K562 (cell line): ENCODE data around the gene TRNT1. TPM values are rescaled to one million over a fixed set of nuclear protein-coding genes. Genes with fewer than 3 reads are reported as not detected.

Experiments used
- ATAC-seq: fragments of 200-7000 bp; cut with Tn5 transposase; 3 replicates; pipeline ENCODE4 v1.9.1; 2020; ENCODE audit warnings: moderate library complexity
- BruUV-seq: library from RNA; stranded (reverse); fragments of 400-500 nt; replicated peaks from 2 replicates; lab custom pipeline; 2021; lab: Mats Ljungman, UMichigan
- CTCF ChIA-PET: fragments of 300-600 bp; formaldehyde crosslinking; extraction: SDS; loops from one replicate; lab custom pipeline; 2021; ENCODE audit warnings: low intra/inter-chr PET ratio; lab: Yijun Ruan, JAX
- POLR2A ChIA-PET: fragments of 300-600, 350-650 bp; sonication (Branson Sonifier 250); formaldehyde crosslinking; extraction: SDS; loops from one replicate; lab custom pipeline; 2021; ENCODE audit warnings: antibody characterized with exemption, inconsistent platforms; lab: Yijun Ruan, JAX
- DNase-seq, 4 experiments: peaks; one replicate each; pipeline versions ENCODE4 v3.0.0 to v3.0.0-alpha.2; 2011 to 2018; ENCODE audit warnings: low spot score in 3 of 4, mixed read lengths in 3 of 4; ENCODE audit errors: extremely low read depth in 1 of 4
- FAIRE-seq: peaks from 2 replicates; lab custom pipeline; 2011; peaks lifted over from hg19 to GRCh38; lab: Jason Lieb, UNC
- H2AFZ ChIP-seq: 2 replicates; pipeline ENCODE4 v1.6.0; 2011; ENCODE audit warnings: low read depth, low read length, control low read depth, inconsistent platforms
- H3K27ac ChIP-seq: fragments of 200-600 bp; 3 replicates; pipeline ENCODE4 v1.8.0; 2011; ENCODE audit warnings: low read depth, mild to moderate bottlenecking, control low read depth, inconsistent platforms, low read length, moderate library complexity, mixed read lengths; ENCODE audit errors: extremely low read depth
- H3K27me3 ChIP-seq, 2 experiments: fragments of 300-600 bp in 1 of 2; 2 replicates in 1 of 2; 3 replicates in 1 of 2; pipeline versions ENCODE4 v1.6.0 to v1.8.0; 2011; ENCODE audit warnings: inconsistent platforms in 2 of 2, low read length in 2 of 2, mild to moderate bottlenecking in 1 of 2, mixed read lengths in 1 of 2, moderate library complexity in 1 of 2; ENCODE audit not compliant: control insufficient read depth in 2 of 2, insufficient read depth in 2 of 2
- H3K36me3 ChIP-seq: fragments of 300-600 bp; 3 replicates; pipeline ENCODE4 v1.8.0; 2011; ENCODE audit warnings: mild to moderate bottlenecking, low read length, inconsistent platforms; ENCODE audit not compliant: control insufficient read depth, insufficient read depth
- H3K4me1 ChIP-seq, 2 experiments: fragments of 200-600 bp in 1 of 2; replicated peaks in 1 of 2; 2 replicates in 1 of 2; 3 replicates in 1 of 2; pipeline versions ENCODE4 v1.5.1 to v1.8.0; 2011; ENCODE audit warnings: inconsistent platforms in 2 of 2, low read length in 2 of 2, mild to moderate bottlenecking in 1 of 2, mixed read lengths in 1 of 2, moderate library complexity in 1 of 2; ENCODE audit not compliant: control insufficient read depth in 2 of 2, insufficient read depth in 2 of 2
- H3K4me2 ChIP-seq: 2 replicates; pipeline ENCODE4 v1.6.1; 2011; ENCODE audit warnings: low read length, control low read depth, inconsistent platforms, mixed read lengths; ENCODE audit not compliant: insufficient read depth
- H3K4me3 ChIP-seq: fragments of 200-600 bp; sonication (generic), shearing (Covaris generic); 2 replicates; pipeline ENCODE4 v1.5.1; 2016; ENCODE audit warnings: control low read depth, inconsistent platforms
- H3K79me2 ChIP-seq: fragments of 200-600 bp; 3 replicates; pipeline ENCODE4 v1.8.0; 2011; ENCODE audit warnings: low read length, inconsistent platforms; ENCODE audit not compliant: control insufficient read depth, insufficient read depth
- H3K9ac ChIP-seq, 2 experiments: 2 replicates each; pipeline versions ENCODE4 v1.6.0 to v1.6.1; 2011; ENCODE audit warnings: low read depth in 2 of 2, low read length in 2 of 2, control low read depth in 1 of 2, inconsistent platforms in 1 of 2, mild to moderate bottlenecking in 1 of 2, mixed read lengths in 1 of 2; ENCODE audit not compliant: insufficient read depth in 1 of 2
- H3K9me1 ChIP-seq: one replicate; pipeline ENCODE4 v1.6.0; 2011; ENCODE audit warnings: inconsistent platforms, mild to moderate bottlenecking, low read length, moderate library complexity; ENCODE audit not compliant: control insufficient read depth, insufficient read depth
- H3K9me3 ChIP-seq: replicated peaks from 2 replicates; pipeline ENCODE4 v1.5.1; 2011; ENCODE audit warnings: low read depth, low read length, inconsistent platforms; ENCODE audit not compliant: control insufficient read depth, insufficient read depth
- H4K20me1 ChIP-seq: replicated peaks from 2 replicates; pipeline ENCODE4 v1.6.1; 2011; ENCODE audit warnings: low read length, inconsistent platforms, mixed read lengths; ENCODE audit not compliant: control insufficient read depth, insufficient read depth
- CREBBP ChIP-seq: IDR thresholded peaks from one replicate; pipeline ENCODE4 v1.6.1; 2012; ENCODE audit warnings: low read depth, mild to moderate bottlenecking, control low read depth, inconsistent platforms, low read length
- CREM ChIP-seq: IDR thresholded peaks from 2 replicates; pipeline ENCODE4 v1.6.1; 2014; ENCODE audit warnings: antibody characterized with exemption, low read depth
- EGR1 ChIP-seq: fragments of 450-650 bp; conservative IDR thresholded peaks from 2 replicates; pipeline ENCODE4 v1.6.1; 2017; ENCODE audit warnings: mild to moderate bottlenecking
- HMGXB4 ChIP-seq: sonication (generic); formaldehyde crosslinking; IDR thresholded peaks from 2 replicates; pipeline ENCODE4 v1.8.1; 2023; ENCODE audit warnings: mild to moderate bottlenecking, missing genetic modification reagents
- ILF3 ChIP-seq: fragments of 450-650 bp; IDR thresholded peaks from 2 replicates; pipeline ENCODE4 v1.6.1; 2018; ENCODE audit warnings: antibody characterized with exemption, mild to moderate bottlenecking, moderate library complexity, borderline replicate concordance
- PTRF ChIP-seq: fragments of 450-650 bp; IDR thresholded peaks from 2 replicates; pipeline ENCODE4 v1.6.1; 2016; ENCODE audit warnings: mild to moderate bottlenecking, missing genetic modification characterization, missing compliant biosample characterization
- SP2 ChIP-seq: IDR thresholded peaks from 2 replicates; pipeline ENCODE4 v1.6.1; 2011; ENCODE audit warnings: mild to moderate bottlenecking, low read depth, low read length, moderate library complexity; ENCODE audit not compliant: poor library complexity, severe bottlenecking; ENCODE audit errors: extremely low read depth
- TEAD4 ChIP-seq, 2 experiments: sonication (generic) in 1 of 2; formaldehyde crosslinking in 1 of 2; IDR thresholded peaks; 2 replicates each; pipeline versions ENCODE4 v1.6.1 to v1.8.0; 2012 to 2022; ENCODE audit warnings: borderline replicate concordance in 1 of 2, inconsistent platforms in 1 of 2, low read length in 1 of 2, mild to moderate bottlenecking in 1 of 2, missing genetic modification reagents in 1 of 2
- ZKSCAN8 ChIP-seq: fragments of 200-800 bp; sonication (Bioruptor generic); IDR thresholded peaks from 2 replicates; pipeline ENCODE4 v1.6.1; 2016; ENCODE audit warnings: missing genetic modification characterization, missing compliant biosample characterization
- ZNF347 ChIP-seq: fragments of 450-650 bp; formaldehyde crosslinking; IDR thresholded peaks from 2 replicates; pipeline ENCODE4 v1.4.0; 2020; ENCODE audit warnings: low read depth, mild to moderate bottlenecking, moderate library complexity
- ZNF561 ChIP-seq: fragments of 450-650 bp; formaldehyde crosslinking; conservative IDR thresholded peaks from 2 replicates; pipeline ENCODE4 v1.4.0; 2020; ENCODE audit warnings: mild to moderate bottlenecking, moderate library complexity
- ZNF584 ChIP-seq: fragments of 200-800 bp; sonication (Bioruptor generic); IDR thresholded peaks from 2 replicates; pipeline ENCODE4 v1.6.1; 2016; ENCODE audit warnings: low read depth, mild to moderate bottlenecking, missing genetic modification characterization, missing compliant biosample characterization
- ZNF785 ChIP-seq: fragments of 250-450 bp; sonication (Bioruptor Pico); IDR thresholded peaks from 2 replicates; pipeline ENCODE4 v1.4.0; 2020; ENCODE audit warnings: mild to moderate bottlenecking
- WGBS: fragments of 100-300 bp; shearing (Covaris generic); methylation state at CpG from one replicate; pipeline ENCODE4 v1.1.6; 2016; ENCODE audit warnings: low coverage, mixed read lengths; ENCODE audit not compliant: insufficient coverage; ENCODE audit errors: missing lambda C conversion rate; 5-methylcytosine and 5-hydroxymethylcytosine counted together
- in situ Hi-C: fragments of 300-500 bp; cut with MboI; formaldehyde crosslinking; loops from 4 replicates; pipeline ENCODE4 v1.15.0; 2018; ENCODE audit warnings: inconsistent platforms, mixed read lengths
- intact Hi-C: fragments of 100-400 bp; cut with micrococcal nuclease; formaldehyde crosslinking; loops from 2 replicates; pipeline ENCODE4 v1.14.2; 2022
- polyA plus RNA-seq, 8 experiments: library from polyadenylated mRNA; depleted of rRNA in 4 of 8; stranded (reverse) in 5 of 8; unstranded in 3 of 8; fragments of >200 nt; fragmentation: Nextera tagmentation in 2 of 8; fragmentation: Illumina TruSeq in 1 of 8; extraction: Ambion mirVana in 2 of 8; extraction: Trizol in 1 of 8; gene quantifications; 2 replicates each; pipeline versions ENCODE4 v1.2.1 to v1.2.3, GENCODE V29; 2011 to 2014; ENCODE audit warnings: inconsistent platforms in 1 of 8, missing spikeins in 1 of 8
- total RNA-seq, 7 experiments: library from RNA; depleted of rRNA in 6 of 7; stranded (reverse); fragments of >200 nt in 6 of 7; fragmentation: Illumina TruSeq in 2 of 7; extraction: Trizol in 2 of 7; gene quantifications; 2 replicates each; pipeline versions ENCODE4 v1.2.1 to v1.2.3, GENCODE V29; 2011 to 2021; ENCODE audit warnings: low replicate concordance in 1 of 7
- TF ChIP-seq, protein P1 (sequence below): fragments of 250-450 bp; sonication (Bioruptor Pico); IDR thresholded peaks from 2 replicates; pipeline ENCODE4 v1.5.0; 2021; ENCODE audit warnings: mild to moderate bottlenecking, borderline replicate concordance
- TF ChIP-seq, protein P2 (sequence below): sonication (generic); formaldehyde crosslinking; IDR thresholded peaks from 2 replicates; pipeline ENCODE4 v1.8.0; 2023; ENCODE audit warnings: mild to moderate bottlenecking, missing genetic modification reagents

Gene TRNT1
- total and polyA plus RNA-seq, 9 of the 15 experiments (the other 6 are each of a cell fraction or from before 2014, with no cell fraction given) = 38.1 to 58.2 (median 47.4) TPM

DNA sequence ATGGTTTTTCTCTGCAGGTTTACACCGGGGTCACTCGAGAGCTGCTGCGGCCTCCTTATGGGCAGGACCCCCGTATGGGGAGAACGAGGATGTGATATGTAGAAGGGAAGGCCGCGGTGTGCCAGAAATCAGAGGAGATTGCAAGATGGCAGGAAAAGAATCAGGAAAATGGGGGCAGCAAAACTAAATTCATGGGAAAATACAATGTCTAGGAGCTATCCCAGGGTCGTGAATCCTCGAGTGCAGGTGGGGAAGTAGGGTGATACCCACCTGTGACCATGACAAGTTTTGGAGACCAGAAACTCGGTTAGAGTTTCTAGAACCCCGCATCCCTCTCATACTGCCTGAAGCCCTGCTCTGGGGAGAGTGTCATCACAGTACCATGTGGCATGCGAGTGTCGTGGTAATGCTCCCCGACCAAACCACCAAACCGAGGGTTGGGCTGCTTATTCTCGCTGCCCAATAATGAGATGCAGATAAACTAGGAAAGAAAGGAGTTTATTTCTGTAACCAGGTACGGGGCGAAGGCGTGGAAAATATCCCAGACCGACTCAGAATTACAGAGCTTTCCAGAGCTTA is 781 bp downstream of the TRNT1 start (continued):
- TF ChIP-seq TEAD4 (IDR thresholded peaks at IDR 0.05; ENCODE audit: low read length) (no peak), TEAD4 (CRISPR knock-in tag; IDR thresholded peaks at IDR 0.05; ENCODE audit: borderline replicate concordance) (no peak), EGR1 (no peak), HMGXB4 (CRISPR knock-in tag) (peak; percentile 7; the same call in 1 of the 2 replicates), PTRF (tag) (no peak), ZNF584 (CRISPR knock-in tag) (no peak), ILF3 (no peak), CREM (no peak)

- Histone ChIP-seq H3K79me2 (peaks cover 71% of the 10 kb centered on the region), H4K20me1 (no peaks in the 10 kb centered on the region), H3K9me1 (no peaks in the 10 kb centered on the region), H3K4me1 (peaks cover 4 to 15% of the 10 kb centered on the region in 2 experiments; a peak in 3 of 5 replicates), H3K4me3 (no peak overlapping the region), H3K4me2 (no peak overlapping the region; the same call in 1 of the 2 replicates), H3K27ac (no peak overlapping the region), H2AFZ (no peak overlapping the region), H3K9me3 (no peaks in the 10 kb centered on the region), H3K9ac (no peak overlapping the region), H3K36me3 (peaks cover 52% of the 10 kb centered on the region), H3K27me3 (no peaks in the 10 kb centered on the region)
- CTCF ChIA-PET = interaction anchor here (0.5 kb wide), 1 partner anchor 1173 kb away, joined by 4 read pairs; the partner anchor contains the start of gene SETMAR
- 75% methylated on average over 5 of the region's 5 CpGs for WGBS
- in situ Hi-C loops = no loop called here
- FAIRE-seq (no peak), ATAC-seq (no peak), DNase-seq (no peak)
- POLR2A ChIA-PET = interaction anchor here (0.7 to 1.4 kb wide), 4 partner anchors 12 to 44 kb away, joined by 3 to 5 read pairs (median 3); no protein-coding TSS in a partner anchor
- BruUV-seq = no TSS peak
- intact Hi-C loops = no loop called here
- TF ChIP-seq, protein P1, sequence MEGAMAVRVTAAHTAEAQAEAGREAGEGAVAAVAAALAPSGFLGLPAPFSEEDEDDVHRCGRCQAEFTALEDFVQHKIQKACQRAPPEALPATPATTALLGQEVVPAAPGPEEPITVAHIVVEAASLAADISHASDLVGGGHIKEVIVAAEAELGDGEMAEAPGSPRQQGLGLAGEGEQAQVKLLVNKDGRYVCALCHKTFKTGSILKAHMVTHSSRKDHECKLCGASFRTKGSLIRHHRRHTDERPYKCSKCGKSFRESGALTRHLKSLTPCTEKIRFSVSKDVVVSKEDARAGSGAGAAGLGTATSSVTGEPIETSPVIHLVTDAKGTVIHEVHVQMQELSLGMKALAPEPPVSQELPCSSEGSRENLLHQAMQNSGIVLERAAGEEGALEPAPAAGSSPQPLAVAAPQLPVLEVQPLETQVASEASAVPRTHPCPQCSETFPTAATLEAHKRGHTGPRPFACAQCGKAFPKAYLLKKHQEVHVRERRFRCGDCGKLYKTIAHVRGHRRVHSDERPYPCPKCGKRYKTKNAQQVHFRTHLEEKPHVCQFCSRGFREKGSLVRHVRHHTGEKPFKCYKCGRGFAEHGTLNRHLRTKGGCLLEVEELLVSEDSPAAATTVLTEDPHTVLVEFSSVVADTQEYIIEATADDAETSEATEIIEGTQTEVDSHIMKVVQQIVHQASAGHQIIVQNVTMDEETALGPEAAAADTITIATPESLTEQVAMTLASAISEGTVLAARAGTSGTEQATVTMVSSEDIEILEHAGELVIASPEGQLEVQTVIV (CRISPR knock-in tag) = no peak
- no peak for TF ChIP-seq CREBBP
- TF ChIP-seq, protein P2, sequence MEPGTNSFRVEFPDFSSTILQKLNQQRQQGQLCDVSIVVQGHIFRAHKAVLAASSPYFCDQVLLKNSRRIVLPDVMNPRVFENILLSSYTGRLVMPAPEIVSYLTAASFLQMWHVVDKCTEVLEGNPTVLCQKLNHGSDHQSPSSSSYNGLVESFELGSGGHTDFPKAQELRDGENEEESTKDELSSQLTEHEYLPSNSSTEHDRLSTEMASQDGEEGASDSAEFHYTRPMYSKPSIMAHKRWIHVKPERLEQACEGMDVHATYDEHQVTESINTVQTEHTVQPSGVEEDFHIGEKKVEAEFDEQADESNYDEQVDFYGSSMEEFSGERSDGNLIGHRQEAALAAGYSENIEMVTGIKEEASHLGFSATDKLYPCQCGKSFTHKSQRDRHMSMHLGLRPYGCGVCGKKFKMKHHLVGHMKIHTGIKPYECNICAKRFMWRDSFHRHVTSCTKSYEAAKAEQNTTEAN = no peak
- TF ChIP-seq ZNF785 (CRISPR knock-in tag) = no peak
- TF ChIP-seq SP2 = no peak
- no peak for TF ChIP-seq ZKSCAN8 (CRISPR knock-in tag)
- TF ChIP-seq ZNF561 (CRISPR knock-in tag) = no peak
- TF ChIP-seq ZNF347 = no peak
Observed at GRCh38 chr3:3129579-3129978, 2.8 kb downstream of the TRNT1 start.
